K562 (cell line): ENCODE measurements around the gene SEH1L. TPM values are rescaled to one million over a fixed set of nuclear protein-coding genes. Genes with fewer than 3 reads are reported as not detected.

ENCODE experiments used
- MTA2 ChIP-seq: fragments of 450-650 bp; IDR thresholded peaks from 2 replicates; pipeline ENCODE4 v1.6.1; 2016; ENCODE audit warnings: low read depth
- NR2F6 ChIP-seq: fragments of 450-650 bp; formaldehyde crosslinking; IDR thresholded peaks from 2 replicates; pipeline ENCODE4 v1.4.0; 2020; ENCODE audit warnings: mild to moderate bottlenecking
- STAT5A ChIP-seq: IDR thresholded peaks from 2 replicates; pipeline ENCODE4 v1.6.1; 2012; ENCODE audit warnings: low read length, inconsistent platforms, borderline replicate concordance
- polyA plus RNA-seq, 8 experiments: library from polyadenylated mRNA; depleted of rRNA in 4 of 8; stranded (reverse) in 5 of 8; unstranded in 3 of 8; fragments of >200 nt; fragmentation: Nextera tagmentation in 2 of 8; fragmentation: Illumina TruSeq in 1 of 8; extraction: Ambion mirVana in 2 of 8; extraction: Trizol in 1 of 8; gene quantifications; 2 replicates each; pipeline versions ENCODE4 v1.2.1 to v1.2.3, GENCODE V29; 2011 to 2014; ENCODE audit warnings: inconsistent platforms in 1 of 8, missing spikeins in 1 of 8
- total RNA-seq, 7 experiments: library from RNA; depleted of rRNA in 6 of 7; stranded (reverse); fragments of >200 nt in 6 of 7; fragmentation: Illumina TruSeq in 2 of 7; extraction: Trizol in 2 of 7; gene quantifications; 2 replicates each; pipeline versions ENCODE4 v1.2.1 to v1.2.3, GENCODE V29; 2011 to 2021; ENCODE audit warnings: low replicate concordance in 1 of 7
- TF ChIP-seq, protein P1 (sequence below): fragments of 450-650 bp; IDR thresholded peaks from 2 replicates; pipeline ENCODE4 v1.6.1; 2018; ENCODE audit not compliant: partially characterized antibody
- TF ChIP-seq, protein P2 (sequence below): fragments of 250-450 bp; sonication (Bioruptor Pico); IDR thresholded peaks from 2 replicates; pipeline ENCODE4 v1.4.0; 2020; ENCODE audit warnings: mild to moderate bottlenecking

Gene SEH1L
- total and polyA plus RNA-seq, 9 of the 15 experiments (the other 6 are each of a cell fraction or from before 2014, with no cell fraction given) = 62.2 to 180 (median 108) TPM

GRCh38 chr18:12973562-12974213, 25.9 kb downstream of the SEH1L start (continued):
- TF ChIP-seq, protein P1, sequence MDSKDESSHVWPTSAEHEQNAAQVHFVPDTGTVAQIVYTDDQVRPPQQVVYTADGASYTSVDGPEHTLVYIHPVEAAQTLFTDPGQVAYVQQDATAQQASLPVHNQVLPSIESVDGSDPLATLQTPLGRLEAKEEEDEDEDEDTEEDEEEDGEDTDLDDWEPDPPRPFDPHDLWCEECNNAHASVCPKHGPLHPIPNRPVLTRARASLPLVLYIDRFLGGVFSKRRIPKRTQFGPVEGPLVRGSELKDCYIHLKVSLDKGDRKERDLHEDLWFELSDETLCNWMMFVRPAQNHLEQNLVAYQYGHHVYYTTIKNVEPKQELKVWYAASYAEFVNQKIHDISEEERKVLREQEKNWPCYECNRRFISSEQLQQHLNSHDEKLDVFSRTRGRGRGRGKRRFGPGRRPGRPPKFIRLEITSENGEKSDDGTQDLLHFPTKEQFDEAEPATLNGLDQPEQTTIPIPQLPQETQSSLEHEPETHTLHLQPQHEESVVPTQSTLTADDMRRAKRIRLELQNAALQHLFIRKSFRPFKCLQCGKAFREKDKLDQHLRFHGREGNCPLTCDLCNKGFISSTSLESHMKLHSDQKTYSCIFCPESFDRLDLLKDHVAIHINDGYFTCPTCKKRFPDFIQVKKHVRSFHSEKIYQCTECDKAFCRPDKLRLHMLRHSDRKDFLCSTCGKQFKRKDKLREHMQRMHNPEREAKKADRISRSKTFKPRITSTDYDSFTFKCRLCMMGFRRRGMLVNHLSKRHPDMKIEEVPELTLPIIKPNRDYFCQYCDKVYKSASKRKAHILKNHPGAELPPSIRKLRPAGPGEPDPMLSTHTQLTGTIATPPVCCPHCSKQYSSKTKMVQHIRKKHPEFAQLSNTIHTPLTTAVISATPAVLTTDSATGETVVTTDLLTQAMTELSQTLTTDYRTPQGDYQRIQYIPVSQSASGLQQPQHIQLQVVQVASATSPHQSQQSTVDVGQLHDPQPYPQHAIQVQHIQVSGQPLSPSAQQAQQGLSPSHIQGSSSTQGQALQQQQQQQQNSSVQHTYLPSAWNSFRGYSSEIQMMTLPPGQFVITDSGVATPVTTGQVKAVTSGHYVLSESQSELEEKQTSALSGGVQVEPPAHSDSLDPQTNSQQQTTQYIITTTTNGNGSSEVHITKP = no peak
- TF ChIP-seq, protein P2, sequence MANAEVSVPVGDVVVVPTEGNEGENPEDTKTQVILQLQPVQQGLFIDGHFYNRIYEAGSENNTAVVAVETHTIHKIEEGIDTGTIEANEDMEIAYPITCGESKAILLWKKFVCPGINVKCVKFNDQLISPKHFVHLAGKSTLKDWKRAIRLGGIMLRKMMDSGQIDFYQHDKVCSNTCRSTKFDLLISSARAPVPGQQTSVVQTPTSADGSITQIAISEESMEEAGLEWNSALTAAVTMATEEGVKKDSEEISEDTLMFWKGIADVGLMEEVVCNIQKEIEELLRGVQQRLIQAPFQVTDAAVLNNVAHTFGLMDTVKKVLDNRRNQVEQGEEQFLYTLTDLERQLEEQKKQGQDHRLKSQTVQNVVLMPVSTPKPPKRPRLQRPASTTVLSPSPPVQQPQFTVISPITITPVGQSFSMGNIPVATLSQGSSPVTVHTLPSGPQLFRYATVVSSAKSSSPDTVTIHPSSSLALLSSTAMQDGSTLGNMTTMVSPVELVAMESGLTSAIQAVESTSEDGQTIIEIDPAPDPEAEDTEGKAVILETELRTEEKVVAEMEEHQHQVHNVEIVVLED (CRISPR knock-in tag) = no peak
- 0 out of 2 replicates have a peak, but pooled peaks have one; percentile 6 for TF ChIP-seq MTA2
- peak; percentile 24; the same call in 1 of the 2 replicates for TF ChIP-seq STAT5A
- TF ChIP-seq NR2F6 = no peak
